Measurements from ENCODE around the gene CCDC47.
"Not testable (repeated sequence)": the region's sequence is repeated elsewhere in the genome, so short reads cannot be mapped to it uniquely, and the experiment has no call there.

CCDC47 gene

GRCh38 chr17:63773272-63774140 lies at the start of gene CCDC47:
TSS of gene CCDC47 (minus strand) at chr17:63773597. CDS start at chr17:63766175, 7,422 bp downstream.
- peak; percentile 99 for DNase-seq (ENCODE audit: low read depth)

DNA sequence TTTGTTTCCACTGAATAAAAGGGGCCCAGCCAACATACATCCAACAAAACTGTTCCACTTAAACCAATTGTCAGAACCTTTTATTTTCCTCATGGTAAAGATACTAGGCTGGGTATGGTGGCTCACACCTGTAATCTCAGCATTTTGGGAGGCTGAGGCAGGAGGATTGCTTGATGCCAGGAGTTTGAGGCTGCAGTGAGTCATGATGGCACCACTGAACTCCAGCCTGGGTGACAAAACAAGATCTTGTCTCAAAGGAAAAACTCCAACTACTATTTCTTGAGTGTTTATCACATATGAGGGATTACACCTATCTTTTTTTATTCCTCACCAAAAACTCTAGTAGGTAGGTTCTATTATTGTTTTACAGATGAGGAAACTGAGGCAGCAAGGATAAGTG lies 49.1 kb upstream of the CCDC47 start:
- DNase-seq (ENCODE audit: low read depth): no peak

DNA sequence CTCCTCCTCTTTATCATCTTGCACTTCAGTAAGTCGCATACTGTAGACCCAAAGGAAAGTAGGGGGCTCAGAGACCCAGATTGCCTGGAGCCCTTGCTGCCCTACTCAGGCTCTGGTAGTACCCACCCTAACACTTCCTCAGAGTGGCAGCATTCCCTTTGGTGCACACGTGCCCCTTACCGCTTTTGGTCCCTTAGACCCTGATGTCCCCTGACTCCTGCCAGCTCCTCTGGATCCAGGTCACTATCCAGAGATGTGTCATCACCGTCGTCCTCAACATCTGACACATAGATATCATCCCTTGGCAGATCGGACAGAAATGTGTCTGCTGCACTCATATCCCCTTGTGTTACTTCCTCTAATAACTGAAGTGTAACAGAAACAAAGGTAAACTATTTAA lies 48.4 kb upstream of the CCDC47 start:
- no peak for DNase-seq (ENCODE audit: low read depth)

DNA sequence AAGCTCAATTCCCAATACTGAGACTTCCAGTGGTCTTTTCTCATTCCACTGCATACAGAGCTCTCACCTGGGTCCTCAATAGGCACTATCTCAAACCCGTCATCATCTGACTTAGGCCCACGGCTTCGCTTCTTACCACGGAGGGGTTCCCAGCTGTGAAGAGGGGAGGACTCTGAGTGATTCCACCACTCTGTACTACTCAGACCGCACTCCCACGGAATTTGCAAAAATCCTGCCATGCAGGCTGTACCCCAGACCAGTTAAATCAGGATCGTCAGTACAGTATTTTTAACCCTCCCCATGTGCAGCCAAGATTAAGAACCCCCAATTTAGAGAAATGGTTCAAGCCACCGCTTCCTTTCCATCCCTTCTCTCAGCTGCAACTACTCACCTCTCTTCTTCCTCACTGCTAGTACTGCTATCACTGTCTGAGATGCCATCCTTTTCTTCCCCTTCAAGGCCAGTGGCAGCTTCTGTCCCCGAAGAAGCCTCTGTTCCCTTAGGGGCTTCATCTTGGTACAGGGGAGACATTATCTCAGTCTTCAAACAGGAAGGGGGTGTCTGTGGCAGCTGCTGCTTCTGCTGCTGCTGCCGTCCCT lies 47.7 kb upstream of the CCDC47 start:
- DNase-seq (ENCODE audit: low read depth): no peak

DNA sequence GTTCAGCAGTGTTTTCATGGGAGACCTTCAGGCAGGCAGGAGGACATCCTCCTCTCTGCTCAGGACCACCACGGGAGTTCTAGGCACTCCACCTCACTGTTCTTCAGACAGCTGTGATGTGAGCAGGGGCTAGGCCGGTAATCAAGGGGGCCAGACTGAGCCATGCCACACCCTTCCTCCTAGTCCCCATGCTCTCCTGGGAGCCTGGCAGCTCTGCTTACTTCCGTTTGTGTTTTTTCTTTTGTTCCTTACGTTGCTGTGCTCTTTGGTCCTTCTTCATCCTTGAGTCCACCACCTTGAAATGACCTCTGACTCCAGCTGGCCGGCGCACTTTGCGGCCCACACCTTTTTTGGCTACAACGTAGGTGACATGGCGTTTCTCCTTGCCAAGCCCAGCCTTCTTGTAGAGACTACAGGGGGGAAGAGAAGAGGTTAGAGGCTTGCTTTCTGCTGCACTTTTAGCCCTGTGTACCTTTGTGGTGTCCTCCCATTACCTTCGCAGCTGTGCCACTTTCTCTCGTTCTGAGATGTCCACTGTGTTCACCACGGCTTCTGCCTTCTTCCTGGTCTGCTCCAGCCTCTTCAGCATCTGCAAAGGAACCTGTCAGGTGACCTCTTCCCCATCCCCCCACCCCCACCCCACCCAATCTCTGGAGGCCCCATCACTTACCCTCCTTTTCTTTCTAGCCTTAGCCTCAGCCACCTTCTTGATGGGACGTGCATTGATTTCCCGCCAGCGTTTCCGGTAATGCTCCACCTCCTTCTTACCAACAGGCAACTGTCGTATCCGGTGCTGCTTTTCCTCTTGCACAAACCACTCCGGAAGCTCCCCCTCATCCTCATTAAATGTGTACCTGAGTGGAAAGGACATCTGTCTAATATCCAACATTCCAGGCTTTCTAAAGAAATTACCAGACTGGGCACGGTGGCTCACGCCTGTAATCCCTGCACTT lies 46.5 kb upstream of the CCDC47 start:
- no peak for DNase-seq (ENCODE audit: low read depth)

GRCh38 chr17:63819131-63819530 lies 45.7 kb upstream of the CCDC47 start:
- no peak for DNase-seq (ENCODE audit: low read depth)

DNA sequence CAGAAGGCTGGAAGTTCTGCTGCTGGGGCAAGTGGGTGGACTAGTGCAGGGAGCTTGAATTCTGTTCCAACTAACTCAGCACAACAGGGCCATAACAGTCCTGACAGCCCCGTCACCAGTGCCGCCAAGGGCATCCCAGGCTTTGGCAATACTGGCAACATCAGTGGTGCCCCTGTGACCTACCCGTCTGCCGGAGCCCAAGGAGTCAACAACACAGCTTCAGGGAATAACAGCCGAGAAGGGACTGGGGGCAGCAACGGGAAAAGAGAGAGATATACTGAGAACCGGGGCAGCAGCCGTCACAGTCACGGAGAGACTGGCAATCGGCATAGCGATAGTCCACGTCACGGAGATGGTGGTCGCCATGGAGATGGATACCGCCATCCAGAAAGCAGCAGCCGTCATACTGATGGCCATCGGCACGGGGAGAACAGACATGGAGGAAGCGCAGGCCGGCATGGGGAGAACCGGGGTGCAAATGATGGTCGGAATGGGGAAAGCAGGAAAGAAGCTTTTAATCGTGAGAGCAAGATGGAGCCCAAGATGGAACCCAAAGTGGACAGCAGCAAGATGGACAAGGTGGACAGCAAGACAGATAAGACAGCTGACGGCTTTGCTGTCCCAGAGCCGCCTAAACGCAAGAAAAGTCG lies 44.5 kb upstream of the CCDC47 start:
- DNase-seq (ENCODE audit: low read depth): no peak

DNA sequence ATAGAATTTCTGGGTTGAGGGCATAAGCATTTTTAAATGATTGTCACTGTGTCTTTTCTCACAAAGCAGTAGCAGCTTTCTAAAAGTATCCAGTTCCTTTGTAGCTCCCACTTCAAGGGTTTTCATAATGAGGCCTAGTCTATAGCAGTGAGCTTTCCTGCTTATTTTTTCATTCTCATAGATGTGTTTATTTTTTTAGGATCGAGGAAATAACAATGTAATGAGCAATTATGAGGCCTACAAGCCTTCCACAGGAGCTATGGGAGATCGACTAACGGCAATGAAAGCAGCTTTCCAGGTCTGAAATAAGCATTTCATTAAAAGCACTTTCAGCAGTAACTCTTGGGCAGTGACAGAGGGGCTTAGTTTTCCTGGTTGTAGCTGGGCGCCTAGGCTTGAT lies 43.3 kb upstream of the CCDC47 start:
- no peak for DNase-seq (ENCODE audit: low read depth)

GRCh38 chr17:63816123-63816522 lies 42.7 kb upstream of the CCDC47 start:
- DNase-seq (ENCODE audit: low read depth): no peak

DNA sequence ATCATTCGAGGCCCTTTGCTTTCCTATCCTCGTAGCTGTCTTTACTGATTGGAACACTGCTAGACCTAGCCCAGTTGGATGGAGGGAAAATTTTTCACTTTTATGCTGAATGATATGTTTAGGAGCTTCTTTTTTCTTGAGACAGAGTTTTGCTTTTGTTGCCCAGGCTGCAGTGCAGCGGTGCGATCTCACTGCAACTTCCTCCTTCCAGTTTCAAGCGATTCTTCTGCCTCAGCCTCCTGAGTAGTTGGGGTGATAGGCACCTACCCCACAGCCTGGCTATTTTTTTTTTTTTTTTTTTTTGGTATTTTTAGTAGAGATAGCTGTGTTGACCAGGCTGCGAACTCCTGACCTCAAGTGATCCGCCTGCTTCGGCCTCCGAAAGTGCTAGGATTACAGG lies 36.6 kb upstream of the CCDC47 start:
- DNase-seq (ENCODE audit: low read depth): no peak

DNA sequence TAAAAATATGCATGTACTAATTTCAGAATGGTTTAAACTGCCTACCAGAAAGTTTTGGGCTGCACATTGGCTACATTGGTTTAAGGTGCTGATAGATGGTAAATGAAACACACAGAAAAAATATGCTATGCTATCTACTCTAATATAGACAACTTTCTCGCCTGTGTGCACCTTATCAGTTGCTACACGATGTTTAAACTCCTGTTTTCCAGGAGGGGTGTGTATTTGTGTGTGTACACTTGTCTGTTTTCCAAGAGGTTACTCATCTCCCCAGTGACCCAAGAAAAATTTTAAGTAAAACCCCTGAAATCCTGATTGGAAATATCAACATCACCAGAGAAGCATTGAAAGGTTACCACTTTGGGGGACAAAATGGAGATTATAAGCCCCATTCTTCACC lies 32.2 kb upstream of the CCDC47 start:
- no peak for DNase-seq (ENCODE audit: low read depth)

DNA sequence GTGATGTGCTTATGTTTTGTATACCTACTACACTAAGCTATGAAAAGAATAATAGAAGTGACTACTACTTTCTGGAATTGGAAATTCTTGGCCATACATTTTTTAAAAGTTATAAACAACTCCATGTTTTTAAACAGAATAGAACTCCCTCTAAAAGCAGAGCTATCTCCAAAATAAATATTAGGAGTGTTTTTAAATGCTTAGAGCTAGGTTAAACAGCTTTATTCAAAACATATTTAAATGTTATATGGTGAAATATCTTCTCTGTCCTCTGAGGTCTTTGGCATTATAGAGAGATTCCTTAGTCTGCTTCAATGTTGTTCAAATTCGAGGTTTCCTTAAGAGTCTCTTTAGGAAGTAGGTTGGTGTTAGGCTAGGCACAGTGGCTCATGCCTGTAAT lies 30.9 kb upstream of the CCDC47 start:
- DNase-seq (ENCODE audit: low read depth): no peak

DNA sequence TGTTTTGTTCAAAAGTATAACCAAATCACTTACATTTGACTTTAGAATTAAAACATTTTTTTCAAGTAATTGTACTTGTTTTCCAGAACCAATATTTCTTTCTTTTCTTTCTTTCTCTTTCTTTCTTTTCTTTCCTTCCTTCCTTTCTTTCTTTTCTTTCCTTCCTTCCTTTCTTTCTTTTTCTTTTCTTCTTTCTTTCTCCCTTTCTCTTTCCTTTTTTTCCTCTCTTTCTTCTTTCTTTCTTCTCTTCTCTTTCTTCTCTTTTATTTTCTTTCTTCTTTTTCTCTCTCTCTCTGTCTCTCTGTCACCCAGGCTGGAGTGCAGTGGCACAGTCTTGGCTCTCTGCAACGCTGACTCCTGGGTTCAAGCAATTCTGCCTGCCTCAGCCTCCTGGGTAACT lies 27.4 kb upstream of the CCDC47 start:
- DNase-seq (ENCODE audit: low read depth): no peak

DNA sequence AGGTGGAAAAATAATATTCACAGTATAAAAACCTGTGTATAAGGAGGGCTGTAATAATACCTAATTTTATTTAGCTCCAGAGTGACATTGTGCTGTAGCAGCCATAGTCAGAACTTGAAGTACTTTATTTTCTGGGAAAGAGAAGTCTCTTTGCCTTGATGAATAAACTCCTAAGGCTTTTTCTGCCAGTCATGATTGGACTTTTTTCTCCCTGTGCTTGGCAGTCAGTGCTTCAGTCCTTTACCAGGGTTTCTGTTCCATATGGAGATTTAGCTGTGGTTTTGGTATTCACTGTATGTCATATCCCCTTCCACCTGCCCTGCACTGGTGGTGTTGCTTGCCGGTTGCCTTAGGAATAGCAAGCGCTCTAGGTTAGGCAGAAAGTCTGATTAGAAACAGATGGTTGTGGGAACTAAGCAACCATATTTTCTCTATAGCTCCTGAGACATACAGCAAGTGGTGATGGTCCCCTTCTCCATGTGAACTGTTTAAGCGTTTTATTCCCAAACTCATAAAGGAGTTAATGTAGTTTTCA lies 25.2 kb upstream of the CCDC47 start:
- no peak for DNase-seq (ENCODE audit: low read depth)

DNA sequence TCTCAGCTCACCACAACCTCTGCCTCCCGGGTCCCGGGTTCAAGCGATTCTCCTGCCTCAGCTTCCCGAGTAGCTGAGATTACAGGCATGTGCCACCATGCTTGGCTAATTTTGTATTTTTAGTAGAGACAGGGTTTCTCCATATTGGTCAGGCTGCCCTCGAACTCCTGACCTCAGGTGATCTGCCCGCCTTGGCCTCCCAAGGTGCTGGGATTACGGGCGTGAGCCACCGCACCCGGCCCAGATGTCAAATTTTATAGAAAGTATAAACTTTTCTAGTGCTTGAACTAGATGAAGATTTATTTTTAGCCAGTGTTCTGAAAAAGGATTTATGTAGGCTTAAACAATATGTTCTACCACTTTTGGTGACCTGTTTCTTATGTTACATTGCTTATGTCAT lies 23.0 kb upstream of the CCDC47 start:
- DNase-seq (ENCODE audit: low read depth): not testable (repeated sequence)

- DNase-seq (ENCODE audit: low read depth): no peak
Observed at GRCh38 chr17:63792055-63792729, 18.8 kb upstream of the CCDC47 start.

DNA sequence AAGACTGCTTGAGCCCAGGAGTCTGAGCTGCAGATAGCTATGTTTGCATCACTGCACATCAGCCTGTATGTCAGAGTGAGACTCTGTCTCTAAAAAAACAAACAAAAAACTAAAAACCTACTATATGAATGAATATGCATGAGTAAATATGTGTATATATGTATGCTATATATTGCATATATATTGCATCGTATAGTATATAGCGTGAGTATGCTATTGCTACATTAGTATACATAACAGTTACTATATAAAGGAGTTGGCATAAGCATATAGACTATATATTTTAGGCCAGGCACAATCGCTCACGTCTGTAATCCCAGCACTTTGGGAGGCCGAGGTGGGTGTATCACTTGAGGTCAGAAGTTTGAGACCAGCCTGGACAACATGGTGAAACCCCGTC lies 16.7 kb upstream of the CCDC47 start:
- no peak for DNase-seq (ENCODE audit: low read depth)

- no peak for DNase-seq (ENCODE audit: low read depth)
Observed at GRCh38 chr17:63786971-63787711, 13.7 kb upstream of the CCDC47 start.

GRCh38 chr17:63786117-63786516 lies 12.7 kb upstream of the CCDC47 start:
- no peak for DNase-seq (ENCODE audit: low read depth)

DNA sequence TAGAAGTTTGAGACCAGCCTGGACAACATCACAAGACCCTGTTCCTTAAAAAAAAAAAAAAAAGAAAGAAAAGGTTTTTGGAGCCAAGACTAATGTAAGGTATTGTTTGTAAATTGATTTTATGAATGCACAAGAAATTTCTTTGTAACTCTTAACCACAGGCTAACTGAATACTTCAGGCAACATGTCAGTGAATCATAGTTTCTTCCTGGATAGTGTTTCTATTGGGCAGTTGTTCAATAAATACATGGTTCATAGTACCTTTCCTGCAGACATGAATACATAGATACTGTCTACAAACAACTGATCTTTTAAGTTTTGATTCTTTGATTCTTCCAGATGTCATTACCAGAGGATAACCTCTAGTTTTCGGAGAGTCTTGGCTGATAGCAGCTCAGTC lies 12.2 kb upstream of the CCDC47 start:
- DNase-seq (ENCODE audit: low read depth): peak; percentile 32
